Activated naive CD4-positive, alpha-beta T cell treated with anti-CD3 and anti-CD28 coated beads for 36 hours (primary cell): ENCODE measurements around the gene EXOC6B. TPM values are rescaled to one million over a fixed set of nuclear protein-coding genes. Genes with fewer than 3 reads are reported as not detected.
"Not testable (repeated sequence)": the region's sequence is repeated elsewhere in the genome, so short reads cannot be mapped to it uniquely, and the experiment has no call there.

ENCODE experiments used
- CTCF ChIA-PET: fragments of 350-600 bp; sonication (Branson Sonifier 250); formaldehyde crosslinking; loops from one replicate; lab custom pipeline; 2021; ENCODE audit warnings: antibody characterized with exemption; lab: Charles Lee
- DNase-seq: peaks from one replicate; pipeline ENCODE4 v3.0.0-alpha.2; 2020
- H3K27ac Mint-ChIP-seq: one replicate; pipeline ENCODE4 v1.8.0; 2021; ENCODE audit warnings: mild to moderate bottlenecking, mixed read lengths
- H3K27me3 Mint-ChIP-seq: one replicate; pipeline ENCODE4 v1.8.0; 2021; ENCODE audit warnings: low read depth, mixed read lengths
- H3K36me3 Mint-ChIP-seq: one replicate; pipeline ENCODE4 v1.8.0; 2021; ENCODE audit warnings: low read depth, mixed read lengths
- H3K4me1 Mint-ChIP-seq: one replicate; pipeline ENCODE4 v1.8.0; 2021; ENCODE audit warnings: low read depth, mixed read lengths
- H3K4me3 Mint-ChIP-seq: one replicate; pipeline ENCODE4 v1.8.0; 2021; ENCODE audit warnings: mild to moderate bottlenecking, moderate library complexity, mixed read lengths
- H3K9me3 Mint-ChIP-seq: one replicate; pipeline ENCODE4 v1.8.0; 2021; ENCODE audit warnings: mixed read lengths
- intact Hi-C: fragments of 100-400 bp; cut with micrococcal nuclease; formaldehyde crosslinking; loops from one replicate; pipeline ENCODE4 v1.15.1; 2023
- total RNA-seq, 2 experiments: library from RNA; stranded (reverse); gene quantifications; one replicate each; pipeline ENCODE4 v1.2.3, GENCODE V29; 2021

Gene EXOC6B
- total RNA-seq, 2 experiments from 2014 or later = 6.1 to 7.5 TPM

- Mint-ChIP-seq H3K4me3 (no peak overlapping the region), H3K27ac (no peak overlapping the region), H3K9me3 (peaks cover 20% of the 10 kb centered on the region), H3K4me1 (peaks cover 2% of the 10 kb centered on the region), H3K27me3 (no peaks in the 10 kb centered on the region), H3K36me3 (peaks cover 10% of the 10 kb centered on the region)
- intact Hi-C loops = no loop called here
- no peak for DNase-seq
- CTCF ChIA-PET = no interaction called here
Measured at GRCh38 chr2:72661985-72662384, 163.8 kb downstream of the EXOC6B start.

- H3K9me3 Mint-ChIP-seq = peaks cover 26% of the 10 kb centered on the region
- no peaks in the 10 kb centered on the region for H3K27me3 Mint-ChIP-seq
- H3K27ac Mint-ChIP-seq = no peak overlapping the region
- H3K36me3 Mint-ChIP-seq = peaks cover 23% of the 10 kb centered on the region
- no peaks in the 10 kb centered on the region for H3K4me1 Mint-ChIP-seq
- no peak for DNase-seq
- intact Hi-C loops = no loop called here
- CTCF ChIA-PET = interaction anchor here (1.1 kb wide), 1 partner anchor 70 kb away, joined by 3 read pairs; no protein-coding TSS in a partner anchor
- no peak overlapping the region for H3K4me3 Mint-ChIP-seq
Measured at GRCh38 chr2:72649810-72650209, 176.0 kb downstream of the EXOC6B start.

- H3K27me3 Mint-ChIP-seq, H3K27ac Mint-ChIP-seq, CTCF ChIA-PET, H3K4me1 Mint-ChIP-seq, intact Hi-C loops, DNase-seq, H3K4me3 Mint-ChIP-seq: not testable (repeated sequence)
- Mint-ChIP-seq H3K36me3 (peaks cover 18% of the 10 kb centered on the region), H3K9me3 (peaks cover 21% of the 10 kb centered on the region)
Measured at GRCh38 chr2:72641221-72641620, 184.6 kb downstream of the EXOC6B start.

- H3K4me1 Mint-ChIP-seq = no peaks in the 10 kb centered on the region
- H3K27me3 Mint-ChIP-seq = no peaks in the 10 kb centered on the region
- no peak overlapping the region for H3K4me3 Mint-ChIP-seq
- CTCF ChIA-PET = interaction anchor here (0.6 kb wide), 1 partner anchor 646 kb away, joined by 5 read pairs; no protein-coding TSS in a partner anchor
- H3K36me3 Mint-ChIP-seq = peaks cover 4% of the 10 kb centered on the region
- H3K27ac Mint-ChIP-seq = no peak overlapping the region
- intact Hi-C loops = no loop called here
- H3K9me3 Mint-ChIP-seq = no peaks in the 10 kb centered on the region
- no peak for DNase-seq
Measured at GRCh38 chr2:72638600-72639211, 187.1 kb downstream of the EXOC6B start.

- H3K9me3 Mint-ChIP-seq = no peaks in the 10 kb centered on the region
- CTCF ChIA-PET = no interaction called here
- no peak overlapping the region for H3K4me3 Mint-ChIP-seq
- H3K27me3 Mint-ChIP-seq = no peaks in the 10 kb centered on the region
- intact Hi-C loops = no loop called here
- no peaks in the 10 kb centered on the region for H3K4me1 Mint-ChIP-seq
- H3K27ac Mint-ChIP-seq = no peak overlapping the region
- peaks cover 3% of the 10 kb centered on the region for H3K36me3 Mint-ChIP-seq
- no peak for DNase-seq
Measured at GRCh38 chr2:72636210-72636609, 189.6 kb downstream of the EXOC6B start.

GRCh38 chr2:72630767-72631166, 195.1 kb downstream of the EXOC6B start:
- no peak overlapping the region for H3K4me3 Mint-ChIP-seq
- no peaks in the 10 kb centered on the region for H3K4me1 Mint-ChIP-seq
- intact Hi-C loops = no loop called here
- DNase-seq = no peak
- H3K9me3 Mint-ChIP-seq = no peaks in the 10 kb centered on the region
- peaks cover 1% of the 10 kb centered on the region for H3K36me3 Mint-ChIP-seq
- CTCF ChIA-PET = no interaction called here
- no peak overlapping the region for H3K27ac Mint-ChIP-seq
- H3K27me3 Mint-ChIP-seq = no peaks in the 10 kb centered on the region

GRCh38 chr2:72629062-72629461, 196.8 kb downstream of the EXOC6B start:
- H3K27ac Mint-ChIP-seq = no peak overlapping the region
- peaks cover 1% of the 10 kb centered on the region for H3K36me3 Mint-ChIP-seq
- intact Hi-C loops = no loop called here
- no peak for DNase-seq
- no peak overlapping the region for H3K4me3 Mint-ChIP-seq
- CTCF ChIA-PET = no interaction called here
- no peaks in the 10 kb centered on the region for H3K9me3 Mint-ChIP-seq
- H3K4me1 Mint-ChIP-seq = no peaks in the 10 kb centered on the region
- no peaks in the 10 kb centered on the region for H3K27me3 Mint-ChIP-seq

- H3K36me3 Mint-ChIP-seq = no peaks in the 10 kb centered on the region
- CTCF ChIA-PET = no interaction called here
- no peaks in the 10 kb centered on the region for H3K27me3 Mint-ChIP-seq
Measured at GRCh38 chr2:72627083-72627482, 198.8 kb downstream of the EXOC6B start.

GRCh38 chr2:72625366-72625765, 200.5 kb downstream of the EXOC6B start:
- Mint-ChIP-seq H3K4me3 (no peak overlapping the region), H3K36me3 (peaks cover 4% of the 10 kb centered on the region), H3K27ac (no peak overlapping the region), H3K9me3 (no peaks in the 10 kb centered on the region), H3K27me3 (no peaks in the 10 kb centered on the region), H3K4me1 (no peaks in the 10 kb centered on the region)
- CTCF ChIA-PET = no interaction called here
- no peak for DNase-seq
- intact Hi-C loops = no loop called here

More at GRCh38 chr2:72627083-72627482, 198.8 kb downstream of the EXOC6B start:
- Mint-ChIP-seq H3K9me3 (no peaks in the 10 kb centered on the region), H3K27ac (no peak overlapping the region), H3K4me3 (no peak overlapping the region), H3K4me1 (no peaks in the 10 kb centered on the region)
- DNase-seq = no peak
- intact Hi-C loops = no loop called here

GRCh38 chr2:72623481-72623880, 202.4 kb downstream of the EXOC6B start:
- CTCF ChIA-PET = interaction anchor here (1.1 kb wide), 1 partner anchor 9 kb away, joined by 3 read pairs; no protein-coding TSS in a partner anchor
- Mint-ChIP-seq H3K27me3 (no peaks in the 10 kb centered on the region), H3K36me3 (peaks cover 4% of the 10 kb centered on the region), H3K27ac (no peak overlapping the region), H3K4me3 (no peak overlapping the region), H3K4me1 (no peaks in the 10 kb centered on the region), H3K9me3 (no peaks in the 10 kb centered on the region)
- intact Hi-C loops = no loop called here
- no peak for DNase-seq

- Mint-ChIP-seq H3K27me3 (no peaks in the 10 kb centered on the region), H3K36me3 (peaks cover 12% of the 10 kb centered on the region), H3K4me3 (no peak overlapping the region), H3K9me3 (peaks cover 8% of the 10 kb centered on the region), H3K4me1 (no peaks in the 10 kb centered on the region), H3K27ac (no peak overlapping the region)
- intact Hi-C loops = no loop called here
- CTCF ChIA-PET = no interaction called here
- DNase-seq = no peak
Measured at GRCh38 chr2:72619626-72620025, 206.2 kb downstream of the EXOC6B start.

GRCh38 chr2:72613931-72614330, 211.9 kb downstream of the EXOC6B start:
- H3K4me3 Mint-ChIP-seq = no peak overlapping the region
- intact Hi-C loops = no loop called here
- no peaks in the 10 kb centered on the region for H3K27me3 Mint-ChIP-seq
- H3K4me1 Mint-ChIP-seq = no peaks in the 10 kb centered on the region
- H3K36me3 Mint-ChIP-seq = peaks cover 13% of the 10 kb centered on the region
- CTCF ChIA-PET = interaction anchor here (1.2 to 1.9 kb wide), 2 partner anchors 8 to 34 kb away, joined by 4 to 6 read pairs; no protein-coding TSS in a partner anchor
- no peak overlapping the region for H3K27ac Mint-ChIP-seq
- DNase-seq = no peak
- peaks cover 8% of the 10 kb centered on the region for H3K9me3 Mint-ChIP-seq

GRCh38 chr2:72612614-72613160, 213.1 kb downstream of the EXOC6B start:
- intact Hi-C loops = no loop called here
- Mint-ChIP-seq H3K27ac (no peak overlapping the region), H3K36me3 (peaks cover 13% of the 10 kb centered on the region), H3K27me3 (no peaks in the 10 kb centered on the region), H3K9me3 (peaks cover 8% of the 10 kb centered on the region), H3K4me3 (no peak overlapping the region), H3K4me1 (no peaks in the 10 kb centered on the region)
- no peak for DNase-seq
- CTCF ChIA-PET = no interaction called here
